H4 (cell line): Measurements from ENCODE around the gene NR6A1. TPM values are rescaled to one million over a fixed set of nuclear protein-coding genes. Genes with fewer than 3 reads are reported as not detected.
A peak's percentile ranks its signal among the peaks of the same experiment; 100 is the strongest.

ENCODE experiments used
- DNase-seq: peaks from one replicate; pipeline ENCODE4 v3.0.0-alpha.2; 2015; ENCODE audit warnings: low spot score
- total RNA-seq: library from RNA; depleted of rRNA; stranded (reverse); fragments of >200 nt; shearing (Covaris generic); gene quantifications from 2 replicates; pipeline ENCODE4 v1.2.3, GENCODE V29; 2014

NR6A1 gene
- total RNA-seq, 1 experiment from 2014 or later: 3.7 TPM

- DNase-seq: peak; percentile 99
Measured at GRCh38 chr9:124658165-124659017, 112.7 kb downstream of the NR6A1 start.

DNA sequence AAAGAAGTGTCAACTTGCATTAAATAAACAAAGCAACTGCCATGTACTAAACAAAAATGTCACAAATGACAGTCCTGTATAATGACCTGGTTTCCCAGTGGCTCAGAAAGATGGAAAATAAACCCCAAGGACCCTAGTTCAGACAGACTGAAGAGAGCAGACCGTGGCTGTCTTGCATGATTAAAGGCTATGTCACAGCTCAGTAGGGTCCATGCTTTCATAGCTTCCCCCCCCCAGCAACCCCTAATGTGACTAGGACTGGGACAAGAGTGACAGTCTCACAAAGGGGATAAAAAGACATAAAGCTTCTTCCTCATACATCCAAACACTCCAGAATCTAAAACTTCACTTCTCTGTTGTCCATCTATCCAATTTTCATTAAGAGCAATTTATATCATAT, 113.6 kb downstream of the NR6A1 start:
- DNase-seq: no peak

GRCh38 chr9:124654431-124654830, 116.7 kb downstream of the NR6A1 start:
- no peak for DNase-seq

GRCh38 chr9:124652615-124653393, 118.3 kb downstream of the NR6A1 start:
- DNase-seq: peak; percentile 93

- no peak for DNase-seq
Measured at GRCh38 chr9:124652203-124652602, 118.9 kb downstream of the NR6A1 start.

DNA sequence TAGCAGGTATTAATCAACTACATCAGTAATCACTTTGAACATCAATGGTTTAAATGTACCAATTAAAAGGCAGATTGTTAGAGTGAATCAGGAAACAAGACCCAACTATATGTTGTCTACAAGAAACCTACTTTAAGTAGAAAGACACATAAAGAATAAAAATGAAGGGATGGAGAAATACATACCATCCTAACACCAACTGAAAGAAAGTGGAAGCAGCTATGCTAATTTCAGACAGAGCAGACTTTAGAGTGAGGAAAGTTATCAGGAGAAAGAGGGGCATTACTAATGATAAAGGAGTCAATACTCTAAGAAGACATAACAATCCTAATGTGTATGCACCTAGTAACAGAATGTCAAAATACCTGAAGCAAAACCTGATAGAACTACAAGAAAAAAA, 125.8 kb downstream of the NR6A1 start:
- no peak for DNase-seq

DNA sequence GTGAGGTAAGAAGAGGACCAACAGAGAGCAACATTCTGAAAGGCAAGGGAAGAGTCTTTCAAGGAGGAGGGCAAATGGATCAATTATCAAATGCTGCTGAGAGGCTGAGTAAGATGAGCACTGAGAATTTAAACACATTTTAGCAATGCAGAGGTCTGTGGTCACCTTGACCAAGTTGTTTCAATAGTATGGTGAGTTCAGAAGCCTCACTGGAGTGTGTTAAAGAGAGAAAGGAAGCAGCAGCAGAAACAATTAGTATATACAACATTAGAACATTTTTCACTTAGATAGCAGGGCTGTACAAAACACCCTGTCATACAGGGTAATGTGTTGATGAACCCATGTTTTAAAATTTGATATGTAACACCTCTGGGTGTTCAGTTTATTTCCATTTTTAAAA, 131.5 kb downstream of the NR6A1 start:
- no peak for DNase-seq

DNA sequence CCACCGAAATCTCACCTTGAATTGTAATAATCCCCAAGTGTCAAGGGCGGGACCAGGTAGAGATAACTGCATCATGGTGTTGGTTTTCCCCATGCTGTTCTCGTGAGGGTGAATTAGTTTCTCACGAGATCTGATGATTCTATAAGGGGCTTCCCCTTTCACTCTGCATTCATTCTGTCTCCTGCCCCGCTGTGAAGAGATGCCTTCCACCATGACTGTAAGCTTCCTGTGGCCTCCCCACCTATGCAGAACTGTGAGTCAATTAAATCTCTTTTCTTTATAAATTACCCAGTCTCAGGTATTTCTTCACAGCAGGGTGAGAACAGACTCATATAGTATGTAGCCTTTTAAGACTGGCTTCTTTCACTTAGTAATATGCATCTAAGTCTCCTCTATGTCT, 135.8 kb downstream of the NR6A1 start:
- no peak for DNase-seq

DNA sequence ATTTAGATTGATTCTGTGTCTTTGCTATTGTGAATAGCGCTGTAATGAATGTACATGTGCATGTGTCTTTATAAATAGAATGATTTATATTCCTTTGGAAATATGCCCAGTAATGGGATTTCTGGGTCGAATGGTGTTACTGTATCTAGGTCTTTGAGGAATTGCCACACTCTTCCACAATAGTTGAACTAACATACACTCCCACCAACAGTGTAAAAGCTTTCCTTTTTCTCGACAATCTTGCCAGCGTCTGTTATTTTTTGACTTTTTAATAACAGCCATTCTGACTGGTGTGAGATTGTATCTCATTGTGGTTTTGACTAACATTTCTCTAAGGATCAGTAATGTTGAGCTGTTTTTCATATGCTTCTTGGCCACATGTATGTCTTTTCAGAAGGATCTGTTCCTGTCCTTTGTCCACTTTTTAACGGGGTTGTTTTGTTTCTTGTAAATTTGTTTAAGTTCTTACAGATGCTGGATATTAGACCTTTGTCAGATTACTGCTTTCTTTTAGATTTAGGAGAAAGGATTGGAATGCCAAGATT, 139.0 kb downstream of the NR6A1 start:
- no peak for DNase-seq

DNA sequence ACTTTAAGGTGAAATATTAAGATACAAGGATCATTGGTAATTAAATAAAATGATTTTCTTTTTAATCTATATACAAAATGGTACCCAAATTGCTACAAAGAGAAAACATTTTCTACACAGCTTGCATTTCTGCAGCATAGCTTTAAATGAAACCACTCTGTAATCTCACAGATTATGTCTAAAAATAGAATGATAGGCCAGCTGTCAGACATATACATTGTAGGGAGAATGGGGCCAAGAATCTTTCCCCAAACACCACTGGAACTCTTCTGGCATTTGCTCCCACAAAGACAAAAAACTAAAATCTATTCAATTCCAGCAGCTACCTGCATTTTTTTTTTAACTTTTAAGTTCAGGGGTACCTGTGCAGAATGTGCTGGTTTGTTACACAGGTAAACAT, 139.8 kb downstream of the NR6A1 start:
- DNase-seq: no peak

GRCh38 chr9:124629600-124629999, 141.5 kb downstream of the NR6A1 start:
- peak; percentile 19 for DNase-seq

- no peak for DNase-seq
Measured at GRCh38 chr9:124628741-124629140, 142.4 kb downstream of the NR6A1 start.

GRCh38 chr9:124626276-124626675, 144.8 kb downstream of the NR6A1 start:
- DNase-seq: no peak

- DNase-seq: no peak
Measured at GRCh38 chr9:124625087-124625486, 146.0 kb downstream of the NR6A1 start.

GRCh38 chr9:124624735-124624992, 146.4 kb downstream of the NR6A1 start:
- no peak for DNase-seq

DNA sequence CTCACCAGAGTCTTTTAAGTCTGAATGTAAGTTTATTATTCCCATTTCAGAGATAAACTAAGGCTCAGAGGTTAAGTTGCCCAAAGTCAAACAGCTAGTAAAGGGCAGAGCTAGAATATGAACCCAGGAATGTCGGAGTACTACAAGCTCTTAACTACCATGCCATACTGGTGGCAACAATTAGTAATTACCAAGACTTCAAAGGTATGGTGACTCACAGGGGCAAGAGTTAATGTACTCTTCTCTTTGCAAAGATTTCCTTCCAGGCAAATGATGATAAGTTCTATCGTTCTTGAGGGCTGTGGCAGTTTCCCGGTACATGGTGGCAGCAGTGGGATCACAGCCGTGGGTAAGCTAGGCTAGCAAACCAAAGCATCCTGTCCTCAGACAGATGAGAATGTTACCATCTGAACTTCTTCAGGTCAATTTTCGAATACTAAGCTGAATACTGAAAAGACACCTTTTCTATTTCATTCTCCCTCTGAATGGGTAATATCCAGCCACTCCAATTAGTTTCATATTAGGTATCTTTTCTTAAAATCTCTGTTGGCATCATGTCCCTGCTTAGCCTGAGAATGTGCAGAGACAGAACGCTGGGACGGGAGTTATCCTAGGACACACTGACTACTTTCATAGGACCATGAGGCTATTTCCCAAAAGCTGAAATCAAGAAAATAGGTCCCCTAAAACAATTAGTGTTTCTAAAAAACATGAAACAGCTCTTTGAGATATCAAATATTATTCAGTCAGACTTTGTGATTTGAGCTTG, 147.0 kb downstream of the NR6A1 start:
- DNase-seq: no peak

GRCh38 chr9:124622882-124623281, 148.2 kb downstream of the NR6A1 start:
- no peak for DNase-seq

GRCh38 chr9:124621371-124622328, 149.5 kb downstream of the NR6A1 start:
- DNase-seq: peak; percentile 63

GRCh38 chr9:124618476-124618875, 152.6 kb downstream of the NR6A1 start:
- DNase-seq: no peak

DNA sequence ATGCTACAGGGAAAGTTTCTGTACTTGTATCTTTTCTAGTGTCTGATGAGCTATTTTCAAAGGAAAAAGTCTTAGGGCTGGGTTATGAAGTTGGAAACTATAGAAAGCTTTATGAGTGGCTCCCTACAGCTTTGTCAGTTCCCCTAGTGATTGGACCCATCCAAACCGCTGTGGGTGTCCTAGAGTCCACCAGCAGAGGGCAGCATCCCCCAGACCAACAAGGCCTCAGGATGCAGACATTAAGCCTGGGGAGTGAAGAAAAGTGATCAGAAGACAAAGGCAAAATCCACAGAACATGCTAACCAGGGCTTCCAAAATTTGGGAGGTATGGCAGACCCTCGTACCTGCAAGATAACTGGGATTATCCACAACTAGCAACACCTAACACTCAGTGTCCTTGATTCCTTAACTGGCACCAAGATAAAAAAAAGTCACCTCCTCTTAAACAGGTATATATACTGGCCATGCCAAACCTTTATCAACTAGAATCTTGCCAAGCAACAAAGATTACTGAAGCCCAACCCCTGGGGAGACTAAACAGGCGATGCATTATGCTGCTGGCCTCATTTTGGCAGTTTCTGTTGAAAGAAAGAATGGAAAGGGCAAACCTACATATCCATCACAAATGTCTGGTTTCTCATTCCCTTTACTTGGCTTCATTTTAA, 153.5 kb downstream of the NR6A1 start:
- DNase-seq: peak; percentile 73

GRCh38 chr9:124616961-124617360, 154.2 kb downstream of the NR6A1 start:
- DNase-seq: no peak
